HFF-Myc (cell line): ENCODE data around the gene TRIM52.
A peak's percentile ranks its signal among the peaks of the same experiment; 100 is the strongest.
"Not testable (repeated sequence)": the region's sequence is repeated elsewhere in the genome, so short reads cannot be mapped to it uniquely, and the experiment has no call there.

ENCODE experiments used
- DNase-seq: peaks from one replicate; pipeline ENCODE4 v3.0.0-alpha.2; 2011; ENCODE audit warnings: low read depth; ENCODE audit errors: extremely low read depth
- H3K4me3 ChIP-seq: replicated peaks from 2 replicates; pipeline ENCODE4 v1.5.1; 2011; ENCODE audit warnings: low read depth, mild to moderate bottlenecking, control low read depth, low read length
- TF ChIP-seq, protein P1 (sequence below): IDR thresholded peaks from 2 replicates; pipeline ENCODE4 v1.5.1; 2012; ENCODE audit warnings: mild to moderate bottlenecking, low read depth, low read length, control low read depth; ENCODE audit errors: missing control alignments

Gene TRIM52

GRCh38 chr5:181217111-181217802, 43.7 kb downstream of the TRIM52 start:
- TF ChIP-seq, protein P1, sequence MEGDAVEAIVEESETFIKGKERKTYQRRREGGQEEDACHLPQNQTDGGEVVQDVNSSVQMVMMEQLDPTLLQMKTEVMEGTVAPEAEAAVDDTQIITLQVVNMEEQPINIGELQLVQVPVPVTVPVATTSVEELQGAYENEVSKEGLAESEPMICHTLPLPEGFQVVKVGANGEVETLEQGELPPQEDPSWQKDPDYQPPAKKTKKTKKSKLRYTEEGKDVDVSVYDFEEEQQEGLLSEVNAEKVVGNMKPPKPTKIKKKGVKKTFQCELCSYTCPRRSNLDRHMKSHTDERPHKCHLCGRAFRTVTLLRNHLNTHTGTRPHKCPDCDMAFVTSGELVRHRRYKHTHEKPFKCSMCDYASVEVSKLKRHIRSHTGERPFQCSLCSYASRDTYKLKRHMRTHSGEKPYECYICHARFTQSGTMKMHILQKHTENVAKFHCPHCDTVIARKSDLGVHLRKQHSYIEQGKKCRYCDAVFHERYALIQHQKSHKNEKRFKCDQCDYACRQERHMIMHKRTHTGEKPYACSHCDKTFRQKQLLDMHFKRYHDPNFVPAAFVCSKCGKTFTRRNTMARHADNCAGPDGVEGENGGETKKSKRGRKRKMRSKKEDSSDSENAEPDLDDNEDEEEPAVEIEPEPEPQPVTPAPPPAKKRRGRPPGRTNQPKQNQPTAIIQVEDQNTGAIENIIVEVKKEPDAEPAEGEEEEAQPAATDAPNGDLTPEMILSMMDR, result no peak
- H3K4me3 ChIP-seq, result peak overlapping the region; percentile 42
- DNase-seq, result no peak

- H3K4me3 ChIP-seq, result peak overlapping the region; percentile 42
- DNase-seq, result no peak
- TF ChIP-seq, protein P1, result no peak
These were observed 44.6 kb downstream of the TRIM52 start for GRCh38 chr5:181215997-181216989.

DNA sequence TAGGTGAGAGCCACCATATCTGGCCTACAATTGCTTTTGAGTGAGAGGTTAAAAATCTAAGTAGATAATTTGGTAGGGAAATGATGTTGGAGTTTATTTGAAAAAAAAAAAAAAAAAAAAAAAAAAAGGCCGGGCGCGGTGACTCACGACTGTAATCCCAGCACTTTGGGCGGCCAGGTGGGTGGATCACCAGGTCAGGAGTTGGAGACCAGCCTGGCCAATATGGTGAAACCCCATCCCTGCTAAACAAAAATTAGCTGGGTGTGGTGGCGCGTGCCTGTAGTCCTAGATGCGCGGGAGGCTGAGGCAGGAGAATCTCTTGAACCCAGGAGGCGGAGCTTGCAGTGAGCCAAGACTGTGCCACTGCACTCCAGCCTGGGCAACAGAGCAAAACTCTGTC, 46.7 kb downstream of the TRIM52 start:
- H3K4me3 ChIP-seq, result not testable (repeated sequence)

DNA sequence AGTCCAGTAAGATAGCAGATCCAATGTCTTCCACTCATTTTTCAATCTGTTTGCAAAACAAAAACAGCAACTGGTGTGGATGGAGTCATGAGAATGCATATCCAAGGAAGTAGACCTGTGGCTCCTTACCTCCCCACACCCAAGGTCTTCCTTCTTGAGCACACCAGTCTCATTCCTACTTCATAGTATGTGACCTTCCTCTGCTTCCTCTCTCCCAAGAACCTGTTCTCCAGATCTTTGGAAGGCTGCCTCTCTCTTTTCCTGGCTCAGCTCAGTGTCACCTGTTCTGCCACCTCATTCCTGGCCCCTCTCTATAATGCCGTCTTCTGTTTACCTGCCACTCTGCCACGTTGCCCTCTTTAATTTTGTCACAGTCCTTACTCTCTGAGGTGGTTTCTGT, 48.0 kb downstream of the TRIM52 start:
- no peak overlapping the region for H3K4me3 ChIP-seq
- TF ChIP-seq, protein P1, result no peak

More for the DNA sequence above, 46.7 kb downstream of the TRIM52 start:
- DNase-seq, result not testable (repeated sequence)

GRCh38 chr5:181212080-181212479, 48.9 kb downstream of the TRIM52 start:
- no peak for DNase-seq
- TF ChIP-seq, protein P1, result no peak
- no peak overlapping the region for H3K4me3 ChIP-seq

More for the DNA sequence above, 48.0 kb downstream of the TRIM52 start:
- no peak for DNase-seq

- TF ChIP-seq, protein P1, result no peak
- H3K4me3 ChIP-seq, result no peak overlapping the region
- DNase-seq, result no peak
These were observed 49.7 kb downstream of the TRIM52 start for GRCh38 chr5:181211208-181211607.

GRCh38 chr5:181210698-181211097, 50.2 kb downstream of the TRIM52 start:
- not testable (repeated sequence) for DNase-seq, H3K4me3 ChIP-seq

GRCh38 chr5:181210148-181210547, 50.8 kb downstream of the TRIM52 start:
- DNase-seq, result not testable (repeated sequence)

DNA sequence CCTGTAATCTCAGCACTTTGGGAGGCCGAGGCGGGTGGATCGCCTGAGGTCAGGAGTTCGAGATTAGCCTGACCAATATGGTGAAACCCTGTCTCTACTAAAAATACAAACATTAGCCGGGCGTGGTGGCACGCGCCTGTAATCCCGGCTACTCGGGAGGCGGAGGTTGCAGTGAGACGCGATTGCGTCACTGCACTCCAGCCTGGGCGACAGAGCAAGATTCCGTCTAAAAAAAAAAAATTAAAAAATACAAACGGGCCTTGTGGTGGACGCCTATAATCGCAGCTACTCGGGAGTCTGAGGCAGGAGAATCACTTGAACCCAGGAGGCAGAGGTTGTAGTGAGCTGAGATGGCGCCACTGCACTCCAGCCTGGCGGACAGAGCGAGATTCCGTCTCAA, 51.9 kb downstream of the TRIM52 start:
- not testable (repeated sequence) for DNase-seq, H3K4me3 ChIP-seq

More at GRCh38 chr5:181210148-181210547, 50.8 kb downstream of the TRIM52 start:
- not testable (repeated sequence) for H3K4me3 ChIP-seq
